Esophagus muscularis mucosa (tissue), 4 donors: Measurements from ENCODE around the gene SUSD6. TPM values are rescaled to one million over a fixed set of nuclear protein-coding genes. Genes with fewer than 3 reads are reported as not detected.

ENCODE experiments used
- DNase-seq: peaks from one replicate; pipeline ENCODE4 v3.0.0-alpha.2; 2017; ENCODE audit errors: extremely low spot score
- H3K27ac ChIP-seq, 4 donors: fragments of 200-600 bp; sonication (generic); replicated peaks in 1 of 4; 1 replicate in 3 of 4; 2 replicates in 1 of 4; pipeline ENCODE4 v1.5.1; 2016 to 2019; ENCODE audit warnings: mild to moderate bottlenecking in 1 of 4
- H3K27me3 ChIP-seq, 4 donors: fragments of 200-600 bp; sonication (generic); one replicate each; pipeline versions ENCODE4 v1.5.1 to v1.6.0; 2016 to 2019
- H3K36me3 ChIP-seq, 4 donors: fragments of 200-600 bp; sonication (generic); one replicate each; pipeline ENCODE4 v1.5.1; 2016 to 2019
- H3K4me1 ChIP-seq, 4 donors: fragments of 200-600 bp; sonication (generic); one replicate each; pipeline ENCODE4 v1.5.1; 2016 to 2019
- H3K4me3 ChIP-seq, 4 donors: fragments of 200-600 bp; sonication (generic); 1 replicate in 2 of 4; 2 replicates in 2 of 4; pipeline ENCODE4 v1.5.1; 2016 to 2019; ENCODE audit warnings: mild to moderate bottlenecking in 4 of 4, moderate library complexity in 1 of 4
- H3K9me3 ChIP-seq, 4 donors: fragments of 200-600 bp; sonication (generic); 1 replicate in 3 of 4; 2 replicates in 1 of 4; pipeline ENCODE4 v1.5.1; 2016 to 2019
- CTCF ChIP-seq, 3 experiments: fragments of 200-600 bp in 2 of 3; fragments of 450-650 bp in 1 of 3; sonication (generic) in 2 of 3; IDR thresholded peaks; one replicate each; pipeline ENCODE4 v1.5.1; 2017 to 2019; ENCODE audit warnings: antibody characterized with exemption in 3 of 3, mild to moderate bottlenecking in 2 of 3, moderate library complexity in 1 of 3
- EP300 ChIP-seq: sonication (generic); formaldehyde crosslinking; IDR thresholded peaks from one replicate; pipeline ENCODE4 v1.6.1; 2017; ENCODE audit warnings: antibody characterized with exemption
- POLR2A ChIP-seq: fragments of 450-650 bp; IDR thresholded peaks from one replicate; pipeline ENCODE4 v1.6.1; 2017; ENCODE audit warnings: antibody characterized with exemption, moderate library complexity, mild to moderate bottlenecking, low read depth
- POLR2AphosphoS5 ChIP-seq, 2 donors: sonication (generic); formaldehyde crosslinking; IDR thresholded peaks; one replicate each; pipeline ENCODE4 v1.6.1; 2017; ENCODE audit warnings: antibody characterized with exemption in 2 of 2
- WGBS: methylation state at CpG from one replicate; pipeline ENCODE4 v1.1.5; 2018; 5-methylcytosine and 5-hydroxymethylcytosine counted together
- intact Hi-C: fragments of 100-400 bp; cut with DNase I; formaldehyde crosslinking; loops from one replicate; pipeline ENCODE4 v1.15.1; 2023
- total RNA-seq, 4 donors: library from RNA; depleted of rRNA; stranded (reverse); fragments of >200 nt; gene quantifications; one replicate each; pipeline versions ENCODE4 v1.1.0 to v1.2.1, GENCODE V29; 2016

SUSD6 gene
- total RNA-seq, 4 donors from 2014 or later = 21.2 to 89.5 (median 43.5) TPM

- Histone ChIP-seq H3K4me1 (peaks cover 8 to 16% (median 10%) of the 10 kb centered on the region in 4 donors), H3K36me3 (no peaks in the 10 kb centered on the region), H3K27ac (no peak overlapping the region), H3K4me3 (no peak overlapping the region), H3K27me3 (no peaks in the 10 kb centered on the region), H3K9me3 (no peaks in the 10 kb centered on the region)
- no peak for DNase-seq
- intact Hi-C loops = no loop called here
- TF ChIP-seq POLR2A = no peak
- TF ChIP-seq CTCF (IDR thresholded peaks at IDR 0.05) = no peak
Measured at GRCh38 chr14:69605738-69606137, 5.7 kb upstream of the SUSD6 start.

GRCh38 chr14:69606258-69607184, 4.9 kb upstream of the SUSD6 start:
- Histone ChIP-seq H3K27me3 (no peaks in the 10 kb centered on the region), H3K4me3 (no peak overlapping the region), H3K27ac (no peak overlapping the region), H3K9me3 (no peaks in the 10 kb centered on the region), H3K36me3 (no peaks in the 10 kb centered on the region), H3K4me1 (peaks cover 10 to 20% (median 13%) of the 10 kb centered on the region in 4 donors)
- intact Hi-C loops = no loop called here
- TF ChIP-seq POLR2AphosphoS5 (IDR thresholded peaks at IDR 0.05) (no peak), POLR2A (no peak)
- no peak for DNase-seq
- 87% methylated on average over 5 of the region's 5 CpGs for WGBS

GRCh38 chr14:69610020-69610873, 1.1 kb upstream of the SUSD6 start:
- no peaks in the 10 kb centered on the region for H3K9me3 ChIP-seq
- TF ChIP-seq POLR2AphosphoS5 (IDR thresholded peaks at IDR 0.05) (no peak), POLR2A (no peak), EP300 (no peak), CTCF (IDR thresholded peaks at IDR 0.05) (no peak)
- H3K27ac ChIP-seq = peak overlapping the region; percentile 86 to 100 (median 98)
- no peaks in the 10 kb centered on the region for H3K36me3 ChIP-seq
- DNase-seq = no peak
- peak overlapping the region; percentile 83 to 91 (median 91) for H3K4me3 ChIP-seq
- 53% methylated on average over 7 of the region's 8 CpGs for WGBS
- no peaks in the 10 kb centered on the region for H3K27me3 ChIP-seq
- intact Hi-C loops = loop anchor here (5.0 kb wide), 2 partner anchors 37 to 157 kb away; partner anchors contain the start of gene SRSF5
- peaks cover 35 to 43% (median 37%) of the 10 kb centered on the region in 4 donors for H3K4me1 ChIP-seq

- H3K27ac ChIP-seq = peak overlapping the region; percentile 86 to 100 (median 98)
- WGBS = 9% methylated on average over 6 of the region's 8 CpGs
- intact Hi-C loops = loop anchor here (5.0 kb wide), 2 partner anchors 36 to 156 kb away; partner anchors contain the start of gene SRSF5
Measured at GRCh38 chr14:69610874-69611171, 573 bp upstream of the SUSD6 start.

More at GRCh38 chr14:69610874-69611171, 573 bp upstream of the SUSD6 start:
- Histone ChIP-seq H3K4me1 (peaks cover 41 to 49% (median 43%) of the 10 kb centered on the region in 4 donors), H3K36me3 (no peaks in the 10 kb centered on the region), H3K9me3 (no peaks in the 10 kb centered on the region), H3K27me3 (no peaks in the 10 kb centered on the region), H3K4me3 (peak overlapping the region; percentile 83 to 91 (median 91))
- DNase-seq = no peak
- TF ChIP-seq CTCF (IDR thresholded peaks at IDR 0.05) (no peak), POLR2AphosphoS5 (IDR thresholded peaks at IDR 0.05) (no peak), POLR2A (no peak)
